ENCODE measurements around the gene PROKR1.

DNA sequence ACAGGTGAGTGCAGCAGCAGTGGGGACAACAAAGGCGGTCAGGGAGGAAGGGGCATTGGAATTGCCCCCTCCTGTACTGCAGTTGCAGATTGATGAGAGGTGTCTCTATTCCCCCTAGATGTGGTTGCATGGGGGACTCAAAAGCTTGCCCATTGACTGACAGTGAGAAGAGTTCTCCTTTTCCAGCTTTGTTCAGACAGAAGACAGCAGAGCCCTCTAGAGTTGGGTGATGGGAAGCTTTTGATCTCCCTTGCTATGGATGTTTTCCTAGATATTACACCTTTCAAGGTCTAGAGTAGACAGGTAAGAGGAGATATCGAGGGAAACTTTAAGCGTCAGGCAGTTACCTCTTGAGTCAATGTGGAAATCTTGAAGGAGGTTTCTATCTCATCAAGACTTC is 2.9 kb downstream of the PROKR1 start:
- TF ChIP-seq RFX5 (IDR thresholded peaks at IDR 0.05; ENCODE audit: low read depth, low read length) (no peak), POLR2A (IDR thresholded peaks at IDR 0.05; ENCODE audit: low read depth, low read length) (no peak), BHLHE40 (IDR thresholded peaks at IDR 0.05; ENCODE audit: low read depth, low read length) (no peak), MAFK (IDR thresholded peaks at IDR 0.05; ENCODE audit: low read depth, low read length) (no peak), SMC3 (IDR thresholded peaks at IDR 0.05; ENCODE audit: low read depth, low read length) (no peak), CHD1 (IDR thresholded peaks at IDR 0.05; ENCODE audit: low read depth, low read length) (no peak), CEBPB (IDR thresholded peaks at IDR 0.05; ENCODE audit: low read depth, low read length) (no peak), MXI1 (IDR thresholded peaks at IDR 0.05; ENCODE audit: borderline replicate concordance, low read depth, low read length) (no peak), RAD21 (IDR thresholded peaks at IDR 0.05; ENCODE audit: low read length) (no peak)
- TF ChIP-seq, protein P1, sequence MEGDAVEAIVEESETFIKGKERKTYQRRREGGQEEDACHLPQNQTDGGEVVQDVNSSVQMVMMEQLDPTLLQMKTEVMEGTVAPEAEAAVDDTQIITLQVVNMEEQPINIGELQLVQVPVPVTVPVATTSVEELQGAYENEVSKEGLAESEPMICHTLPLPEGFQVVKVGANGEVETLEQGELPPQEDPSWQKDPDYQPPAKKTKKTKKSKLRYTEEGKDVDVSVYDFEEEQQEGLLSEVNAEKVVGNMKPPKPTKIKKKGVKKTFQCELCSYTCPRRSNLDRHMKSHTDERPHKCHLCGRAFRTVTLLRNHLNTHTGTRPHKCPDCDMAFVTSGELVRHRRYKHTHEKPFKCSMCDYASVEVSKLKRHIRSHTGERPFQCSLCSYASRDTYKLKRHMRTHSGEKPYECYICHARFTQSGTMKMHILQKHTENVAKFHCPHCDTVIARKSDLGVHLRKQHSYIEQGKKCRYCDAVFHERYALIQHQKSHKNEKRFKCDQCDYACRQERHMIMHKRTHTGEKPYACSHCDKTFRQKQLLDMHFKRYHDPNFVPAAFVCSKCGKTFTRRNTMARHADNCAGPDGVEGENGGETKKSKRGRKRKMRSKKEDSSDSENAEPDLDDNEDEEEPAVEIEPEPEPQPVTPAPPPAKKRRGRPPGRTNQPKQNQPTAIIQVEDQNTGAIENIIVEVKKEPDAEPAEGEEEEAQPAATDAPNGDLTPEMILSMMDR (conservative IDR thresholded peaks at IDR 0.05; ENCODE audit: low read depth, low read length) = 0 out of 2 replicates have a peak, but pooled peaks have one; percentile 21
- TF ChIP-seq, protein P2, sequence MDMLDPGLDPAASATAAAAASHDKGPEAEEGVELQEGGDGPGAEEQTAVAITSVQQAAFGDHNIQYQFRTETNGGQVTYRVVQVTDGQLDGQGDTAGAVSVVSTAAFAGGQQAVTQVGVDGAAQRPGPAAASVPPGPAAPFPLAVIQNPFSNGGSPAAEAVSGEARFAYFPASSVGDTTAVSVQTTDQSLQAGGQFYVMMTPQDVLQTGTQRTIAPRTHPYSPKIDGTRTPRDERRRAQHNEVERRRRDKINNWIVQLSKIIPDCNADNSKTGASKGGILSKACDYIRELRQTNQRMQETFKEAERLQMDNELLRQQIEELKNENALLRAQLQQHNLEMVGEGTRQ (IDR thresholded peaks at IDR 0.05; ENCODE audit: low read depth, low read length) = no peak
- TF ChIP-seq, protein P3, sequence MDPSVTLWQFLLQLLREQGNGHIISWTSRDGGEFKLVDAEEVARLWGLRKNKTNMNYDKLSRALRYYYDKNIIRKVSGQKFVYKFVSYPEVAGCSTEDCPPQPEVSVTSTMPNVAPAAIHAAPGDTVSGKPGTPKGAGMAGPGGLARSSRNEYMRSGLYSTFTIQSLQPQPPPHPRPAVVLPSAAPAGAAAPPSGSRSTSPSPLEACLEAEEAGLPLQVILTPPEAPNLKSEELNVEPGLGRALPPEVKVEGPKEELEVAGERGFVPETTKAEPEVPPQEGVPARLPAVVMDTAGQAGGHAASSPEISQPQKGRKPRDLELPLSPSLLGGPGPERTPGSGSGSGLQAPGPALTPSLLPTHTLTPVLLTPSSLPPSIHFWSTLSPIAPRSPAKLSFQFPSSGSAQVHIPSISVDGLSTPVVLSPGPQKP (IDR thresholded peaks at IDR 0.05; ENCODE audit: borderline replicate concordance, low read depth, low read length) = no peak

Data from IMR-90 (cell line).